HG03196 (cell line): ENCODE data around the gene SRSF6.
"Not testable (repeated sequence)": the region's sequence is repeated elsewhere in the genome, so short reads cannot be mapped to it uniquely, and the experiment has no call there.

Experiments used
- ATAC-seq: cut with Tn5 transposase; IDR thresholded peaks from one replicate; pipeline ENCODE4 v1.9.1; 2021; ENCODE audit not compliant: unreplicated experiment

Gene SRSF6

DNA sequence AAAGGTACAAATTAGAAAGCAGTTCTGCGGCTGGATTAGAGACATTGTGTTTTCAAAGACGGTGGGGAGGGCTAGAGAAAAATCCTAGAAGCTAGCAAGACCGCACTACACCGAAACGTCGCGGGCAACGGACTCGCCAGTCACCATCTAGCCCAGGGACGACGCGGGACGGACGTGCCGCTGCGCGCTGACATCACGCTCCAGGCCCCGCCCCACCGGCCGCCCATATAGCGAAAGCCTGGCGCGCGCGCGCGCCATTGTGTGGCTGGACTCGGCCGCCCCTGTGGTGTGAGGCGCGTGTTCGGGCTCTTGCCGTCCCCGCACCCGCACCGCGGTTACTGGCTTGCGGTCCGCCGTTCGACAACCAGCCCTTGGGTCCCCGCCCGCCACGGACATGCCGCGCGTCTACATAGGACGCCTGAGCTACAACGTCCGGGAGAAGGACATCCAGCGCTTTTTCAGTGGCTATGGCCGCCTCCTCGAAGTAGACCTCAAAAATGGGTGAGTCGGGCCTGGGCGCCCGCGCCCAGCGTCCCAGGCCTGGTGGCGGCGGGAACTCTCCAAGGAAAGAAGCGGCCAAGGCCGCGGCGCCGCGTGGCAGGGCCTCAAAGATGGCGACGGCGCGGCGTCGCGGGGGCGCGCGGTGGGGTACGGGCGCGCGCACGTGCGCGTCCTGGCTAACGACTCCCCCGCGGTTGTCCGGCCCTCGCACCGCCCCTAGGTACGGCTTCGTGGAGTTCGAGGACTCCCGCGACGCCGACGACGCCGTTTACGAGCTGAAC, at the start of gene SRSF6:
Gene SRSF6, plus strand, starts transcription at position 257 of the 782 bp plus-strand sequence. Its CDS starts 138 bp downstream, at position 395.
- ATAC-seq, result peak; percentile 91

- no peak for ATAC-seq
These were observed 48.7 kb upstream of the SRSF6 start for GRCh38 chr20:43408848-43409576.

- ATAC-seq, result no peak
These were observed 48.2 kb upstream of the SRSF6 start for GRCh38 chr20:43409577-43409913.

DNA sequence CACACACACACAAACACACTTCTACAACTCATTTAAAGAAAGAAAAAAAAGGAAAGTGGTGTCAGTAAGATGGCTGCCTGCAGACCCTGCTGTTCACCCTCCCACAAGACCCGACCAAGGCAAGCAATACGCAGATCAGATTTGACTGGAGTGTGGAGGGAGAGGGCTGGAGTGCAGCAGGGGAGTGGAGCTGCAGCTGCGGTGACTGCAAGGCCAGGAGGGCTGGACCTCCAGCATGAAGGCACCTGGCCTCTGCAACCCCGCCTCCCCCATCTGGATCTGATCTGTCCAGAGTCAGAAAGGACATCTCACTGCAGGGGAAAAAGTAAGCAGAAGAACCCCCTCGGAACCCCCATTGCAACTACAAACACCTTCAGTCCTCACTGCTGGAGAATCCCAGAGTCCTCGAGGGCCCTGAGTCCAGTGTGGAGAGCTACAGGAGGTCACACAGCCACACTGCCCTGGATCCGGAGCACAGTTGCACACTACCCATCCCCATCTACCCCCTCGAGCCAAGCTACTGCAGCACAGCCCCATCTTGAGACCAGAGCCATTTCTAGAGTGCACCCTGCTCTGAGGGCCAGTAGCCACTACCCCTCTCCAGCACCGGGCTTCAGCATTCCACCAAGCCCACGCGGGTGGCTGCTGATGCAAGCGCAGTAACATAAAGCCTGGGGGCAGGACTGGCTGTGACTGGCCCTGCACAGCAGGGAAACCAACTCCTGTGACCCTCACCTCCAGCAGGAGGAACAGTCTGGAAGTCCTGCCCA, 41.9 kb upstream of the SRSF6 start:
- ATAC-seq, result no peak

- no peak for ATAC-seq
These were observed 41.0 kb upstream of the SRSF6 start for GRCh38 chr20:43416591-43417228.

DNA sequence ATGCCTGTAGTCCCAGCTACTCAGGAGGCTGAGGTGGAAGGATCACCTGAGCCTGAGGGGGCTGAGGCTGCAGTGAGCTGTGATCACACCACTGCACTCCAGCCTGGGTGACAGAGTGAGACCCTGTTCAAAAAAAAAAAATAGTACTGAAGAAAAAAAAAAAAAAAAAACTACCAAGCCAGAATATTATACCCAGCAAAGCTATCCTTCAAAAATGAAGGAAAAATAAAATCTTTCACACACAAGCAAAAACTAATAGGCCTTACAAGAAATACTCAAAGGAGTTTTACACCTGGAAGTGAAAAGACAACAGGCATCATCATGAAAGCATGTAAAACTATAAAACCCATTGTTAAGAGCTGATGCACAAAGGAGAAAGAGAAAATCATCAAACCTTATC, 37.5 kb upstream of the SRSF6 start:
- ATAC-seq, result no peak

DNA sequence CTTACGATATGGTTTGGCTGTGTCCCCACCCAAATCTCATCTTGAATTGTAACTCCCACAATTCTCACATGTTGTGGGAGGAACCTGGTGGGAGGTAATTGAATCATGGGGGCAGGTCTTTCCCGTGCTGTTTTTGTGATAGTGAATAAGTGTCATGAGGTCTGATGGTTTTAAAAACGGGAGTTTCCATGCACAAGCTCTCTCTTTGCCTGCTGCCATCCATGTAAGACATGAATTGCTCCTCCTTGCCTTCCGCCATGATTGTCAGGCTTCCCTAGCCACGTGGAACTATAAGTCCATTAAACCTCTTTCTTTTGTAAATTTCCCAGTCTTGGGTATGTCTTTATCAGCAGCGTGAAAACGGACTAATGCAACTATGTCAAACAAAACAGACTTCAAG, 36.8 kb upstream of the SRSF6 start:
- ATAC-seq, result not testable (repeated sequence)

DNA sequence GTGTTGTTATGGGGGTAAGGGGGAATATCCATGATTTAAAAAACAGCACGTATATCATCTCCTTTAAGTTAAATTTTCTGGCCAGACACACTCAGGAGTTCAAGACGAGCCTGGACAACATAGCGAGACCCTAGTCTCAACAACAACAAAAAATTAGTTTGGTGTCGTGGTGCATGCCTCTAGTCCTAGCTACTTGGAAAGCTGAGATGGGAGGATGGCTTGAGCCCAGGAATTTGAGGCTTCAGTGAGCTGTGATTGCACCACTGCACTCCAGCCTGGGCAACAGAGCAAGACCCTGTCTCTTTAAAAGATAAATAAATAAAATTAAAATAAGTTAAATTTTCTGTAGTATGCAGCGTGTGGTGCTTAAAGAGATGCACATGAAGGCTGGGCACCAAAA, 31.5 kb upstream of the SRSF6 start:
- no peak for ATAC-seq

- ATAC-seq, result no peak
These were observed 27.2 kb upstream of the SRSF6 start for GRCh38 chr20:43430265-43431133.

DNA sequence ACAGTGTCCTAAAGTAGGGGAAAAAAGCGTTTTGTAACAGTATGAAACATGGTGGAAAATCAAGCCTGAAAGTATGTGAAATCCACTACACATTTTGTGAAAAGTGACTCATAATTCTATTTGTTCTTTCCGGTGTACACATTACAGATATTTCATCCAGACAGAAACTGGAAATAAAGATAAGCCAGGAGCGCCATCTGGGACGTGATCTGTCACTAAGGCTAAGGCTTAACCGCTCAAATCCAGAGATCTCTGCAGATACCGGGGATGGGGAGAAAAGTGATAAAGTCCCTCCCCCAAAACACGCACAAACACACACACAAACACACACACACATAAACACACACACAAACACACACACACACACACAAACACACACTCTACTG, 26.6 kb upstream of the SRSF6 start:
- ATAC-seq, result no peak

GRCh38 chr20:43432498-43432897, 25.2 kb upstream of the SRSF6 start:
- no peak for ATAC-seq

- ATAC-seq, result no peak
These were observed 24.3 kb upstream of the SRSF6 start for GRCh38 chr20:43433250-43433854.

- no peak for ATAC-seq
These were observed 23.1 kb upstream of the SRSF6 start for GRCh38 chr20:43434565-43434964.

DNA sequence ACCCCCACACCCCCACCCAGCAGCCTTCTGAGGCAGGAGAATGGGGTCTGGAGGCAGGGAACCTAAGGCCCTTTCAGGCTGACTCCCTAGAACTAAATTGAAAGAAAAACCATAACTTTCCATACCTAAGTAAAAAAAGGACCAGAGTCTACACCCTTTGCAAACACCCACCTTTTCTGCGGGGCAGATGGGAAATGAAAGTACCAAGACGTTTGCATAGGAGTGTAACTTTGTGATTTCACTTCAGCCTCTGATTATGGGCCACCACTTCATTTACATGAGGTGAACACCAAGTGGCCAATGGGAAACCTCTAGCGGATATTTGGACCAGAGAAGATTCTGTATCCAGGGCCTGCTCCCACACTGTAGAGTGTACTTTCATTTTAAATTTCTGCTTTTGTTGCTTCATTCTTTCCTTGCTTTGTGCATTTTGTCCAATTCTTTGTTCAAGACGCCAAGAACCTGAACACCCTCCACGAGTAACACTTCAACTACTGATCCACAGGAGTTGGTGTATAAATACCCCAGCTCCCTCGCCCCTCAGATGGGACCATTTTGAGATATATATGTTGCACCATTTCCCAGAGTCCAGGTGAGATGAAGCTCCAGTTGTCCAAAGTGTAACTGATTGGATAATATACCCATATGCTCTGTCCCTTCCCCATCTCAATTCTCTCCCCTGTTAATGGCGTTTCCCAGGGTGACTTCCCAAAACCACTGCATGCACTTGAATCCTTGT, 18.9 kb upstream of the SRSF6 start:
- no peak for ATAC-seq

- ATAC-seq, result no peak
These were observed 17.2 kb upstream of the SRSF6 start for GRCh38 chr20:43440531-43440930.

DNA sequence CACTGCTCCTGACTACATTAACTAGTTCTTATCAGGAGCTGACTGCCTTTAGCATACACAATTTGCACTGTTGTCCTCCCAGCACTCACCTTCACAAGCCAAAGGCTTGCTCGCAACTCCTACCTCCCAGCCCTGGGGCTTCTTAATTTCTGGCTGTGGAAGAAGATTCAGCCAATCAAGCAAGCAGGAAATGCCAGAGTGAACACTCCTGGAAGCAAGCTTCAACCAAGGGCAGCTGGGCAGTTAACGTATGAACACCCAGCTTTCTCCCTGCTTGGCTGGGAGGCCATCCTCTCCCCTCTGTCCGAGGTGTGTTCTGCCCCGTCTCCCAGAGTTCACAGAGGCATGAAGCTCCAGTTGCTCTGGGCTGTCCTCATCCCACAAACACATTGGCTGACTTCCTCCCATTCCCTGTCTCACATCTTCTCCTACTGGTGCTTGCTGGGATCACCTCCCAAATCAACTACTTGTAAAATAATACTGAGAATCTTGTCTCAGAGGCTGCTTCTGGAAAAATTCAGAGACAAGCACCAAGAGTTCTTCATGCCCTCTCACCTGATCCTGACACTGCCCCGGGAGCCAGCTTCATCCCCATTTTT, 15.3 kb upstream of the SRSF6 start:
- ATAC-seq, result no peak

DNA sequence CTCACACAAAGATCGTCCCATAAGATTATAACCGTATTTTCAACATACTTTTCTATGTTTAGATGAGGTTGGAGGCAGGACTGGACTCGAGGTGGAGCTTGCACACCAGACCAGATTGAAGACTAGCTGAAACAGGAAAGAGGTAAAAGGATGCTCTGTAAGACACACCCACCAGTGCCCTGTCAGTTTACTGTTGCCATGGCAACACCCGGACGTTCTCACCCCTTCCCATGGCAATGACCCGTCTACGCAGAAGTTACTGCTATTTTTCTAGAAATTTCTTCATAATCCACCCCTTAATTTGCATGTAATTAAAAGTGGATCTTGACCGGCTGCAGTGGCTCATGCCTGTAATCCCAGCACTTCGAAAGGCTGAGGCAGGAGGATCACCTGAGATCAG, 13.6 kb upstream of the SRSF6 start:
- ATAC-seq, result no peak

GRCh38 chr20:43446361-43446879, 11.3 kb upstream of the SRSF6 start:
- no peak for ATAC-seq

- ATAC-seq, result not testable (repeated sequence)
These were observed 9.3 kb upstream of the SRSF6 start for GRCh38 chr20:43448431-43448747.
